ENCODE measurements around the gene SULT1A3.
"Not testable (repeated sequence)": the region's sequence is repeated elsewhere in the genome, so short reads cannot be mapped to it uniquely, and the experiment has no call there.

GRCh38 chr16:30168746-30169145 lies 30.3 kb upstream of the SULT1A3 start:
- not testable (repeated sequence) for TF ChIP-seq CTCF, POLR2A, POLR2AphosphoS5 (IDR thresholded peaks at IDR 0.05)

Data from upper lobe of left lung (tissue), 4 donors.